T-helper 2 cell treated with Interferon-gamma antibody and Interleukin-4, amounts not matched to agents 5 μg/mL and 100 μg/mL, for 36 hours (primary cell): ENCODE data around the gene HMGCS2.

Experiments
- DNase-seq: peaks from one replicate; pipeline ENCODE4 v3.0.0; 2021; ENCODE audit warnings: low spot score
- H3K27ac Mint-ChIP-seq: one replicate; pipeline ENCODE4 v1.8.0; 2021; ENCODE audit warnings: mild to moderate bottlenecking, mixed read lengths
- H3K27me3 Mint-ChIP-seq: one replicate; pipeline ENCODE4 v1.8.0; 2021; ENCODE audit warnings: low read depth, mixed read lengths
- H3K36me3 Mint-ChIP-seq: one replicate; pipeline ENCODE4 v1.8.0; 2021; ENCODE audit warnings: low read depth, mixed read lengths
- H3K4me1 Mint-ChIP-seq: one replicate; pipeline ENCODE4 v1.8.0; 2021; ENCODE audit warnings: low read depth, mixed read lengths
- H3K4me3 Mint-ChIP-seq: one replicate; pipeline ENCODE4 v1.8.0; 2022; ENCODE audit warnings: mild to moderate bottlenecking, moderate library complexity, mixed read lengths
- H3K9me3 Mint-ChIP-seq: one replicate; pipeline ENCODE4 v1.8.0; 2021; ENCODE audit warnings: mixed read lengths

HMGCS2 gene

DNA sequence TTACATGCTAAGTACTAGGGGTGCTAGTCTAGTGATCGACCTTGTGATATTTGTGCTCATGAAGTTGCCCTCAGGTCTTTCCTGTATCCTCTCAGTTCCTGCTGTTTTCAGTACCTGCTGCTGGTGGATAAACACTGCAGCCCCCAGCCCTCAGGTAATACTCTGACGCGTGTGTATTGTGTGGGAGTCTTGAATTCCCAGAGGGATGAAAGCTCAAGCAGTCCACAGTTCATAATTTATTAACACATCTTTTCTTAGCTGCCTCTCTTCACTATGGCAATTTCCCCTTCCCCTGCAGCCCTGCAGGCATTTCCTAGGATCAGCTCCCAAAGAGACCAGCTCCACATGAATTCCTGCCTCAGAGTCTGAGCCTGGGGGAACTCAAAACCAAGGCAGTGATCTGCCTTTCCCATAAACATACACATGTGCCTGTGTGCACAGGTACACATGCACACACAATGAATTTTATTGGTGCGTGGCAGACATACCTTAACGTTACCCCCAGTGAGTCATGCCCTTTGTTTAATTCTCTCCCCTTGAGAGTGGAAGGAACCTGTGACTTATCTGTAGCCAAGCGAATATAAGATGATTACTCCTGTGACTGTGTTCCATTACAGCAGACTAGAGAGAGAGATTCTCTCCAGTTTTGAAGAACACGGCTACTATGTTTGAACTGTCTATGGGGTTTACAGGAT, 14.1 kb upstream of the HMGCS2 start:
- no peak for DNase-seq
- Mint-ChIP-seq H3K9me3 (no peaks in the 10 kb centered on the region), H3K27me3 (peaks cover 44% of the 10 kb centered on the region), H3K36me3 (no peaks in the 10 kb centered on the region), H3K4me1 (peaks cover 36% of the 10 kb centered on the region), H3K27ac (no peak overlapping the region), H3K4me3 (no peak overlapping the region)

DNA sequence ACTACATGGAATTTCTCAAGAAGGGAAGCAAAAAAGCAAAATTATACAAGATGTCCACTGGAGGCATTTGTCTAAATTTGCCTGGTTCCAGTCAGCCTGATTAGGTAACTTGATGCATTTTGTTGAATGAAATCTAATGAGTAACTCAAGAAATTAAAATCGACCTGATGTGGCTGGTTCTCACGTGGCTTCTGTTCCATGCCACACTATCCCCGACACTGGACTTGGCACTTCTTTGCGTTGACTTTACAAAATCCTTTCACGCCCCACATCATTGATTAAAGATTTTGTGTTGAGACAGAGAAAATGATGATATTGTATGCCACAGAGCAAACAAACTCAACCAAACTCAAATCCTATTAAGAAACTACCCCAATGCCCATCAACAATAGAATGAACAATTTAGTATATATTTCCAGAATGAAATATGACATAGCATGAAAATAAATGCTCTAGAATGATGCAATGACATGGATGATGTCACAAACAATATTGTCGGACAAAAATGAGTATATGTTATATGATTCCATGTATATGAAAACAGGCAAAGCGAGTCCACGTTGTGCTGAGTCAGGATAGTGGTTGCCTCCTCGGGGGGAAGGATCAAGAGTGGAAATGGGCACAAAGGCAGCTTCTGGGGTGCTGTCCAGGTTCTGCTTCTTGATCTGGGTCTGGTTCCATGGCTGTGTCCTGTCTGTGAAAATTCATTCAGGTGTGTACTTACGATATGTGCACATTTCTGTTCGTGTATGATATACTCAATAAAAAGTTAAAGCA, 12.9 kb upstream of the HMGCS2 start:
- Mint-ChIP-seq H3K27ac (no peak overlapping the region), H3K36me3 (no peaks in the 10 kb centered on the region), H3K27me3 (peaks cover 46% of the 10 kb centered on the region), H3K4me1 (peaks cover 30% of the 10 kb centered on the region), H3K9me3 (no peaks in the 10 kb centered on the region), H3K4me3 (no peak overlapping the region)
- DNase-seq: no peak

DNA sequence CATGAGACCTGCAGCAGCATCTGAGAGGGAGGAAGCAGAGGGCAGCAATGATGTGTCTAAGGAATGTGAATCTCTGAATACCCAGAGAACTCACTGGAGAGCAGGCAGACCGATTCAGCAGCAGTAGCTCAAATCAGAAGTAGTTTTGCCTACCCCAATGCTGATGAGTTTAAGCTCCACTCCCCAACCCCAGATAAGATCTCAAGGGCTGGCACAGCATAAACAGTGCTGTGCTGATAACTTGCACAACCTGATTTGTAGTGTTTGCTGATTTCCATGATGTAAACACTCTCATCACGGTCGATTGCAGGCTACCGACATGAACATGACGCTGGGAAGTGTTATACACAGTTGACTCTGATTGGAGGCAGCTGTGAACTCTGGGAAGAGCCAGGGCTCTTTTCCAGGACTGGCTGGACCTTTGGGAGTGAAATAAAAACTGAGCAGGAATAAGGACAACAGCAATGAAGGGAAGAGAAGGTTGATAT, 11.2 kb upstream of the HMGCS2 start:
- H3K27me3 Mint-ChIP-seq: peaks cover 48% of the 10 kb centered on the region
- H3K36me3 Mint-ChIP-seq: no peaks in the 10 kb centered on the region
- H3K4me3 Mint-ChIP-seq: no peak overlapping the region
- DNase-seq: no peak
- H3K4me1 Mint-ChIP-seq: peaks cover 18% of the 10 kb centered on the region
- no peak overlapping the region for H3K27ac Mint-ChIP-seq
- no peaks in the 10 kb centered on the region for H3K9me3 Mint-ChIP-seq

DNA sequence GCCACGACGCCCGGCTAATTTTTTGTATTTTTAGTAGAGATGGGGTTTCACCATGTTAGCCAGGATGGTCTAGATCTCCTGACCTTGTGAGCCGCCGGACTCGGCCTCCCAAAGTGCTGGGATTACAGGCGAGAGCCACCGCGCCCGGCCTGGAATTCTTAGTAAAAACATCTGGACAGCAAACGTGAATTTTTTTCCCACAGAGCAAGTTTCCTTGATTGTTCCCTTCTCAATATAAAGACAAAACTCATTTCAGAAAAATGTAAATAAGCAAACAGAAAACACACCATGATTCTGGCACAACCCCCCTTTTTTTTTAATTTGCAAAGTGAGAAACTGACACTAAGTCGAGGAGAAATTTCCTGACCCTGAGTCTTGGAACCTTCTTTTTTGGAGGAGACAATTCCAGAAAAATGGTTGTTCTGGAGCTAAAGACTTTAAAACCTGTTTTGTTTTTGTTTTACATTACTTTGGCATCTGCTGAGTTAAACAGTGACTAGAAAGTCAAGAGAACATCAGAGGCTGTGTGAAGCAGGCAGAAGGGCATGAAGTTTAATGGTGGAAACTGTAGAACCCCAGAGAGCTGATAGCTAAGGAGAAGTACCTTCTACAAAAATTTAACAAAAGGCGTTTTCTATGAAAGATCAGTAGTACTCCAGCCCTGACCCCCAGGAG, 10.3 kb upstream of the HMGCS2 start:
- no peak overlapping the region for H3K4me3 Mint-ChIP-seq
- no peaks in the 10 kb centered on the region for H3K36me3 Mint-ChIP-seq
- peaks cover 17% of the 10 kb centered on the region for H3K4me1 Mint-ChIP-seq
- DNase-seq: no peak
- no peaks in the 10 kb centered on the region for H3K9me3 Mint-ChIP-seq
- H3K27me3 Mint-ChIP-seq: peaks cover 44% of the 10 kb centered on the region
- no peak overlapping the region for H3K27ac Mint-ChIP-seq

DNA sequence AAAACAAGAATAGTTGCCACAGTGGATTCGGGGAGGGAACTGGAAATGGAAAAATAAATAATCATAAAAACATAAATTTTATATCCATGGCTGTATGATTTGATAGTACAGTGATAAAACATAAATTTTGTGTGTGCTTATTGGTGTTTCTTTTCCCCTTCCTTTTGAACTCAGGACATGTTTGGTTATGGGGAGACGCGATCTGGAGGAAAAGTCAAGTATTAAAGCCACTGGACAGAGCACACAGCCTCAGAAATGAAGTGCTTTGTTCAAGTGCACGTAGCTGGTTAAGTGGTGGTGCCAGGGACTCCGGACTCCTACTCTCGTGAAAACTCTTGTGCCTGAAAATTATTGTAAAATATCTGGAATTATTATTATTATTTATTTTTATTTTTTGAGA, 9.7 kb upstream of the HMGCS2 start:
- Mint-ChIP-seq H3K36me3 (no peaks in the 10 kb centered on the region), H3K4me1 (peaks cover 12% of the 10 kb centered on the region), H3K27ac (no peak overlapping the region), H3K27me3 (peaks cover 42% of the 10 kb centered on the region), H3K4me3 (no peak overlapping the region), H3K9me3 (no peaks in the 10 kb centered on the region)
- DNase-seq: no peak

DNA sequence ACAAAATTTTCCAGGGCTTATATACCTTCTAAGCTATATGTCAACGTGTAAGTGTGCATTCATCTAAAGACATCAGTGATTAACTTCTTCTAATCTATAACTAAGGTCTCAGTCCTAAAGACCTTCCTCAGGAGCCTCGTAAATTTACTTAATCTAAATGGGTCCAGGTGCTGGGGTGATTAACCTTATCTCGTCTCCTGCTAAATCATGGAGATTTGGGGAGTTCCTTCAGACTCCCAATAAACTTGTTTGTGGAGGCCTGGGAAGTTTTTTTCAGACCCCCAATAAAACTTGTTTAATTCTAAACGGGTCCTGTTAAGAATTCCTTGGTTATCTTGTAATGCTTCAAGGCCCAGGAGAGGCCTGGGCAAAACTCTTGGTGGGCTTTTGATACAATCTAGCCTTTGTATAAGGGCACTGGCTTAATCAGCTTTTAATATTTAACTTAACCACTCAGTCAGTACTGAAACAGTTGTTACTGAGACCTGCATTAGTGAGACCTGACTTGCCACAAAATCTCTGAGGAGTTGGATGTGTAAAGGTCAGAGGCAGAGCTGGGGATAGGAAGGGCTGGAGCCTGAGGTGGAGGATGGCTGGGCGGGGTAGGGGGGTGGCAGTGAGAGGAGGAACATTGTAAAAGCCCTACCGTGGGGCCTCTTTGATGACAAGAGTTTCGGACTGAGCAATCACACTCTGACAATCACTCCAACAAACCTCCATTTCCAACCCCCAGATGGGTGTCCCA, 6.2 kb upstream of the HMGCS2 start:
- no peak overlapping the region for H3K4me3 Mint-ChIP-seq
- H3K9me3 Mint-ChIP-seq: no peaks in the 10 kb centered on the region
- H3K4me1 Mint-ChIP-seq: peaks cover 3% of the 10 kb centered on the region
- H3K27ac Mint-ChIP-seq: no peak overlapping the region
- H3K27me3 Mint-ChIP-seq: peaks cover 22% of the 10 kb centered on the region
- H3K36me3 Mint-ChIP-seq: no peaks in the 10 kb centered on the region
- no peak for DNase-seq

DNA sequence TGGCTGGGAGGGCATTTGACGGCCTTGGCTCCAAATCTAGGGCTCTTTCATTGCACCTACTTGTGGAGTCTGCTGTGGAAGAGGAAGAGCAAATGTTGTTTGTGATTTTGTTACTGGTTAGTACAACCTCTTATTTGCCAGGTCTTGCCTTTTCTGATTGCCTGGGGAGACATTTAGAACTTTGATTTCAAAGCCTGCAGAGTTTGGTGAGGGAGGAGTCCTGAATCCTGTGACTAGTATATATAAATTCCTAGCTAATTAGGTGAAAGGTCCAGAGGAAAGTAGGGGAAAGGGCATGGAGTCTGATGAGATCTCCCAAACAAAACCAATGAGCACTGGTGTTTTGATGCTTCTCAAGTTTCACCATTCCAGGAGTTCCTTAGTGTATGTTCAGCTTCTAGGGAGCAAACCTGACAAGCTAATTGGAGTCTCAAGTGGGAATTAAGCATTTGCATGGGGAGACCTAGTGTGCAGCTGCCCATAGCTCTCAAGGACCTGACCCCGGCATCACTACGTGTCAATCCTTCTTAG, 5.1 kb upstream of the HMGCS2 start:
- Mint-ChIP-seq H3K27ac (no peak overlapping the region), H3K27me3 (peaks cover 20% of the 10 kb centered on the region), H3K4me3 (no peak overlapping the region), H3K4me1 (no peaks in the 10 kb centered on the region), H3K9me3 (no peaks in the 10 kb centered on the region), H3K36me3 (no peaks in the 10 kb centered on the region)
- no peak for DNase-seq

DNA sequence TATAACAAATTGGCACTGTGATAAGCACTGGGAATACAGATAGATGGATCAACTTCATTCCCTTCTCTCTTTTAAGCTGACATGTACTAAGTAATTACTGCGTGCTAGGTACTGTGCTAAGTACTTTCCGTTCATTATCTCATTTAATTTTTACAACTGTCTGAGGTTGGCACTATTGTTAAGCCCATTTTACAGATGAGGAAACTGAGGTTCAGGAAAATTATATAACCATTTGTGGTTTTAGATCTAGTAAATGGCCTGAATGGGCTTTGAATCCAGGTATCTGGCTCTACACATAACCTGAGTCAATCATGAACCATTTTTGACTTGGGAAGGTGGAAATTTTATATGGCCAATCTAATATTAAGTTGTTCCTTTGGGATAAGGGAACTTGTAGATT, 3.6 kb upstream of the HMGCS2 start:
- Mint-ChIP-seq H3K27me3 (peaks cover 30% of the 10 kb centered on the region), H3K4me1 (no peaks in the 10 kb centered on the region), H3K9me3 (no peaks in the 10 kb centered on the region), H3K36me3 (no peaks in the 10 kb centered on the region), H3K4me3 (no peak overlapping the region), H3K27ac (no peak overlapping the region)
- no peak for DNase-seq

DNA sequence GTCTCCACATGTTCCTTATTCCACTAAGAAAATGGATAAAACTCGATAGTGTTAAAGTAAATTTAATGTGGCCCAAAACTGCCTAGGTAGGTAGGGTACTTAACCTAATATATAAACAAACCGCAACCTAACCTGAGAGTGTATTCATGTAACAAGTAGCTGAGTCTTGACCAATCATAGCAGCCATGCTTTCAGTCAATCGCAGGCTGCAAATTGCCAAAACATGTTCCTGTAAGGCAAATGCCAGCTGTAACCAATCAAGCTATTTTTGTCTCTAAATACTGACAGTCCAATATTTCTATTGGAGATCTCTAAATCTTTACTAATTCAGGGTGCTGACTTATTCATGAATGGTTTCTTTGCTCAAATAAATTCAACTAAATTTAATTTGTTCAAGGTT, 3.1 kb upstream of the HMGCS2 start:
- Mint-ChIP-seq H3K9me3 (no peaks in the 10 kb centered on the region), H3K27ac (no peak overlapping the region), H3K27me3 (peaks cover 34% of the 10 kb centered on the region), H3K36me3 (no peaks in the 10 kb centered on the region), H3K4me3 (no peak overlapping the region), H3K4me1 (no peaks in the 10 kb centered on the region)
- no peak for DNase-seq

DNA sequence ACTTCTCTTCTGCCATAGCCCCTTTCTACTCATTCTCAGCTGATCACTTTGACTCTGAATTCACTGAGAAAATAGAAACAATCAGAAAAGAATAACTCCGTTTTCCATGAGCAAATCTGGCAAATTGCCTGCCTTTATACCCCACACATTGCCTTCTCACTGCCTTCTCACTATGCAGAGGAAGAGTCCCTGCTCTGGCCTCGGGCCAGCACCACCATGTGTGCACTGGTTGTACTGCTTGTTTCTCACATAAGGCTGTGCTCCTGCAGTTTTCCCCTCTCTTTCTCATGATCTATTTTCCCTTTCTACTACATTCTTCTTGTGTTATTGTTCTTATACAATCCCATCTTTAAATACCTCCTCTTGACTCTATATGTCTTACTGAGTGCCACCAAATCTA, 2.3 kb upstream of the HMGCS2 start:
- Mint-ChIP-seq H3K9me3 (no peaks in the 10 kb centered on the region), H3K4me1 (no peaks in the 10 kb centered on the region), H3K36me3 (no peaks in the 10 kb centered on the region), H3K27me3 (peaks cover 38% of the 10 kb centered on the region), H3K4me3 (no peak overlapping the region), H3K27ac (no peak overlapping the region)
- DNase-seq: no peak

DNA sequence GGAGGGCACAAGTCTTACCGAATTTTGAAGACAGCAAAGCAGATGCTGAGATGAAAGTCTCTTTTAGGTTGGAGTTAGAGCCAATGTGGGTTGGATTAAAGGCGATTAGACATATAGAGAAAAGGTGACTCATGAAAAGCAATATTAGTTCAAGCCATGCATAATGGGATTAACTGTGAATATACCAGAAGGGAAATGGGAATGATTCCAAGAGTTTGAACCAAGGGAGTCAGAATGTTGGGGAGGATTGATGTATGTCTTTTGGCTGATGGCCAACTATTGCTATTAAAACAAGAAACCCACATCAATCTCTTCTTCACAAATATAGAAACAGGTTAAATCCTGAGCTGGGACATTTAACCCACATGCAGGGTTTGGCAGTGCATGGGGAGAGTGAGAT, 1.2 kb downstream of the HMGCS2 start:
- Mint-ChIP-seq H3K9me3 (no peaks in the 10 kb centered on the region), H3K27ac (no peak overlapping the region), H3K4me3 (no peak overlapping the region), H3K4me1 (no peaks in the 10 kb centered on the region), H3K36me3 (no peaks in the 10 kb centered on the region), H3K27me3 (peaks cover 54% of the 10 kb centered on the region)
- DNase-seq: no peak

DNA sequence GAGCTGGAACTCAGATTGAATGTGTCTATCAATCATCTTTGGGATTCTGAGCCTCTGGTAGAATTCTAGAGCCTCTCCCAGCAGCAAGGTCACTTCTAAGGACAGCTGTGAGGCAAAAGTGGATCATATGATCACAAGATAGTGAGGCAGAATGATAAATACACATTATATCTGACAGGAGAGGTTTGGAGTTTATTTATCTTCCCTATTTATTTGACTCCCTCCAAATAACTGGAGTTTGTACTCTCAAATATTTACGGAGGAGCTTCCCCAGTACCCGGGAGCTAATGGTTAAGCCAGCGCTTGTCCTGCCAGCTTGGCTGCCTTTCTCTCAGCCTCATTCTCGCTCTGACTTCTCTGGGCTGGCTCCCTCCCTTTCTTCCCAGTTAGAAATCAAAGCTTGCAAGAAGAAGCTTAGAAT, 2.3 kb downstream of the HMGCS2 start:
- no peaks in the 10 kb centered on the region for H3K9me3 Mint-ChIP-seq
- no peak for DNase-seq
- H3K27ac Mint-ChIP-seq: no peak overlapping the region
- H3K4me3 Mint-ChIP-seq: no peak overlapping the region
- no peaks in the 10 kb centered on the region for H3K4me1 Mint-ChIP-seq
- H3K27me3 Mint-ChIP-seq: peaks cover 53% of the 10 kb centered on the region
- H3K36me3 Mint-ChIP-seq: no peaks in the 10 kb centered on the region

DNA sequence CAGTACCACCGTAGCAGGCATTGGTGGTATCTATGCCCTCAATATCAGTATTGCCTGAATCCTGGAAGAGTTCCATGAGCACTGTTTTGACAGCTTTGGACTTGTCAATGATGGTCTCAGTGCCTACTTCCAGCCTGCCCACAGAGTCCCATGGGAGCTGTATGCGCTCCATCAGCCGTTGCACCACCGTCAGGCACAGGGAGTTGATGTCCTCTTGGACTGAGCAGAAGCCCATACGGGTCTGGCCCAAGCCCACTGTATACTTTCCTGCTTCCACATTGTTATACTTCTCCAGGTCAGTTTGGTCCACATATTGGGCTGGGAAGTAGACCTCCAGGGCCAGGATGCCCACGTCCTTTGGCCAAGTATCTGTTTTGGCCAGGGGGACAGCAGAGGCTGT, 4.5 kb downstream of the HMGCS2 start:
- no peaks in the 10 kb centered on the region for H3K36me3 Mint-ChIP-seq
- peaks cover 59% of the 10 kb centered on the region for H3K27me3 Mint-ChIP-seq
- H3K4me1 Mint-ChIP-seq: no peaks in the 10 kb centered on the region
- H3K4me3 Mint-ChIP-seq: no peak overlapping the region
- no peak overlapping the region for H3K27ac Mint-ChIP-seq
- no peaks in the 10 kb centered on the region for H3K9me3 Mint-ChIP-seq
- DNase-seq: no peak
